HepG2 (cell line): Measurements from ENCODE around the gene KLF13. TPM values are rescaled to one million over a fixed set of nuclear protein-coding genes. Genes with fewer than 3 reads are reported as not detected.

Experiments
- ATAC-seq: fragments of 200-7000 bp; cut with Tn5 transposase; 3 replicates; pipeline ENCODE4 v1.9.1; 2020; ENCODE audit warnings: mild to moderate bottlenecking, moderate library complexity
- BruUV-seq: library from RNA; stranded (reverse); fragments of 400-500 nt; replicated peaks from 2 replicates; lab custom pipeline; 2021; lab: Mats Ljungman, UMichigan
- CTCF ChIA-PET: fragments of 300-600 bp; formaldehyde crosslinking; extraction: SDS; loops from one replicate; lab custom pipeline; 2021; ENCODE audit warnings: low total read pairs, inconsistent platforms, low intra/inter-chr PET ratio; lab: Yijun Ruan, JAX
- POLR2A ChIA-PET: fragments of 350-600 bp; sonication (Branson Sonifier 250); formaldehyde crosslinking; loops from one replicate; lab custom pipeline; 2020; ENCODE audit warnings: antibody characterized with exemption, inconsistent platforms; lab: Yijun Ruan, JAX
- DNase-seq: peaks from one replicate; pipeline ENCODE4 v3.0.0-alpha.2; 2015; ENCODE audit warnings: low spot score
- FAIRE-seq: peaks from 3 replicates; lab custom pipeline; 2011; peaks lifted over from hg19 to GRCh38; lab: Jason Lieb, UNC
- H2AFZ ChIP-seq: one replicate; pipeline ENCODE4 v1.6.1; 2011; ENCODE audit warnings: low read length, inconsistent platforms
- H3K27ac ChIP-seq: fragments of 300-600 bp; 3 replicates; pipeline ENCODE4 v1.8.0; 2011; ENCODE audit warnings: mixed run types, mild to moderate bottlenecking, mixed read lengths, low read length, inconsistent platforms; ENCODE audit not compliant: insufficient read depth; ENCODE audit errors: extremely low read length
- H3K27me3 ChIP-seq, 2 experiments: fragments of 200-600 bp in 1 of 2; 2 replicates in 1 of 2; 3 replicates in 1 of 2; pipeline versions ENCODE4 v1.6.0 to v1.8.0; 2011; ENCODE audit warnings: low read length in 2 of 2, mild to moderate bottlenecking in 2 of 2, moderate library complexity in 2 of 2, inconsistent platforms in 1 of 2; ENCODE audit not compliant: insufficient read depth in 2 of 2, control insufficient read depth in 1 of 2
- H3K36me3 ChIP-seq, 2 experiments: fragments of 200-600 bp in 1 of 2; replicated peaks in 1 of 2; 2 replicates in 1 of 2; 3 replicates in 1 of 2; pipeline versions ENCODE4 v1.5.1 to v1.8.0; 2011; ENCODE audit warnings: low read length in 2 of 2, inconsistent platforms in 1 of 2; ENCODE audit not compliant: insufficient read depth in 2 of 2, control insufficient read depth in 1 of 2
- H3K4me1 ChIP-seq: 2 replicates; pipeline ENCODE4 v1.5.1; 2012; ENCODE audit warnings: low read length, inconsistent platforms; ENCODE audit not compliant: insufficient read depth
- H3K4me2 ChIP-seq: 2 replicates; pipeline ENCODE4 v1.6.0; 2011; ENCODE audit warnings: low read depth, low read length, inconsistent platforms
- H3K4me3 ChIP-seq, 3 experiments: fragments of 200-600 bp in 1 of 3; sonication (generic), shearing (Covaris generic) in 1 of 3; replicated peaks in 1 of 3; 2 replicates each; pipeline ENCODE4 v1.5.1; 2011 to 2016; ENCODE audit warnings: low read length in 3 of 3, inconsistent platforms in 2 of 3, low read depth in 2 of 3, mild to moderate bottlenecking in 2 of 3, control low read depth in 1 of 3, mixed read lengths in 1 of 3; ENCODE audit not compliant: insufficient read depth in 1 of 3
- H3K79me2 ChIP-seq: one replicate; pipeline ENCODE4 v1.6.1; 2011; ENCODE audit warnings: low read length, inconsistent platforms; ENCODE audit not compliant: insufficient read depth
- H3K9ac ChIP-seq: 2 replicates; pipeline ENCODE4 v1.6.0; 2011; ENCODE audit warnings: mild to moderate bottlenecking, low read depth, low read length, inconsistent platforms; ENCODE audit not compliant: insufficient read depth
- H3K9me3 ChIP-seq: 2 replicates; pipeline ENCODE4 v1.5.1; 2012; ENCODE audit warnings: mild to moderate bottlenecking, low read length
- H4K20me1 ChIP-seq: 2 replicates; pipeline ENCODE4 v1.6.0; 2011; ENCODE audit warnings: inconsistent platforms, mild to moderate bottlenecking, low read length, moderate library complexity; ENCODE audit not compliant: insufficient read depth
- BHLHE40 ChIP-seq: IDR thresholded peaks from 2 replicates; pipeline ENCODE4 v1.6.1; 2011; ENCODE audit warnings: low read length, improper control_type of control experiment
- FOXM1 ChIP-seq: sonication (generic); formaldehyde crosslinking; IDR thresholded peaks from 2 replicates; pipeline ENCODE4 v1.5.0; 2020; ENCODE audit warnings: missing genetic modification reagents
- NFIB ChIP-seq: sonication (generic); formaldehyde crosslinking; IDR thresholded peaks from 2 replicates; pipeline ENCODE4 v1.9.0; 2021; ENCODE audit warnings: missing genetic modification reagents, mild to moderate bottlenecking, borderline replicate concordance
- SYNCRIP ChIP-seq: fragments of 200-400 bp; formaldehyde crosslinking; IDR thresholded peaks from 2 replicates; pipeline ENCODE4 v1.6.1; 2018; ENCODE audit warnings: mild to moderate bottlenecking, low read depth, low read length; ENCODE audit not compliant: insufficient read depth
- ZFP37 ChIP-seq: sonication (generic); formaldehyde crosslinking; IDR thresholded peaks from 2 replicates; pipeline ENCODE4 v1.4.0; 2020; ENCODE audit warnings: missing genetic modification reagents, borderline replicate concordance
- ZNF281 ChIP-seq: sonication (generic); formaldehyde crosslinking; IDR thresholded peaks from 2 replicates; pipeline ENCODE4 v1.4.0; 2020; ENCODE audit warnings: missing genetic modification reagents, borderline replicate concordance
- ZNF337 ChIP-seq: sonication (generic); formaldehyde crosslinking; IDR thresholded peaks from 2 replicates; pipeline ENCODE4 v1.5.1; 2020; ENCODE audit warnings: missing genetic modification reagents, low read depth, mild to moderate bottlenecking, borderline replicate concordance
- ZNF709 ChIP-seq: sonication (generic); formaldehyde crosslinking; IDR thresholded peaks from 2 replicates; pipeline ENCODE4 v1.5.0; 2020; ENCODE audit warnings: mild to moderate bottlenecking, missing genetic modification reagents
- ZNF740 ChIP-seq: sonication (generic); formaldehyde crosslinking; IDR thresholded peaks from 2 replicates; pipeline ENCODE4 v1.4.0; 2020; ENCODE audit warnings: missing genetic modification reagents
- ZNF839 ChIP-seq: sonication (generic); formaldehyde crosslinking; IDR thresholded peaks from 2 replicates; pipeline ENCODE4 v1.4.0; 2020; ENCODE audit warnings: missing genetic modification reagents, mild to moderate bottlenecking, borderline replicate concordance
- WGBS: methylation state at CpG from one replicate; pipeline ENCODE4 v1.1.6; 2017; ENCODE audit warnings: low lambda C conversion rate; 5-methylcytosine and 5-hydroxymethylcytosine counted together
- in situ Hi-C: cut with HindIII; loops from 2 replicates; pipeline ENCODE4 v1.10.0; 2017; ENCODE audit warnings: low pct_unique_long_range_greater_than_20kb; ENCODE audit not compliant: extremely low pct_ligation_motif_present
- intact Hi-C: fragments of 100-400 bp; cut with micrococcal nuclease; formaldehyde crosslinking; loops from one replicate; pipeline ENCODE4 v1.10.0; 2022; ENCODE audit not compliant: unreplicated experiment
- polyA plus RNA-seq, 8 experiments: library from polyadenylated mRNA; depleted of rRNA in 3 of 8; stranded (reverse) in 7 of 8; unstranded in 1 of 8; fragments of >200 nt; fragmentation: Illumina TruSeq in 4 of 8; extraction: Trizol in 4 of 8; gene quantifications; 2 replicates each; pipeline versions ENCODE4 v1.2.1 to v1.2.3, GENCODE V29; 2011 to 2016; ENCODE audit warnings: low read depth in 4 of 8, missing spikeins in 1 of 8, mixed read lengths in 1 of 8; ENCODE audit not compliant: insufficient read depth in 1 of 8
- total RNA-seq, 5 experiments: library from RNA; depleted of rRNA; stranded (reverse); fragments of >200 nt; fragmentation: Illumina TruSeq; extraction: Trizol; gene quantifications; 2 replicates each; pipeline ENCODE4 v1.2.3, GENCODE V29; 2016; ENCODE audit warnings: low read depth in 1 of 5

KLF13 gene
- total and polyA plus RNA-seq, 2 of the 13 experiments (the other 11 are each of a cell fraction or from before 2014, with no cell fraction given), result 16.8 to 25.1 TPM

GRCh38 chr15:31320022-31320421, 6.6 kb upstream of the KLF13 start:
- Histone ChIP-seq H3K36me3 (no peaks in the 10 kb centered on the region), H3K27ac (no peak overlapping the region), H3K4me3 (no peak overlapping the region), H2AFZ (no peak overlapping the region), H3K9ac (no peak overlapping the region), H3K79me2 (peaks cover 2% of the 10 kb centered on the region), H3K27me3 (peaks cover 0 to 6% of the 10 kb centered on the region in 2 experiments; a peak in 1 of 5 replicates), H4K20me1 (no peaks in the 10 kb centered on the region), H3K4me2 (peak overlapping the region; percentile 4; the same call in 1 of the 2 replicates), H3K4me1 (peaks cover 34% of the 10 kb centered on the region), H3K9me3 (no peaks in the 10 kb centered on the region)
- DNase-seq (no peak), FAIRE-seq (no peak), ATAC-seq (no peak)
- intact Hi-C loops, result loop anchor here (10.0 kb wide), 2 partner anchors 65 to 115 kb away; no protein-coding TSS in a partner anchor
- POLR2A ChIA-PET, result no interaction called here
- BruUV-seq, result no TSS peak
- in situ Hi-C loops, result no loop called here
- CTCF ChIA-PET, result no interaction called here
- TF ChIP-seq ZNF281 (CRISPR knock-in tag) (no peak), ZNF740 (CRISPR knock-in tag) (no peak), SYNCRIP (no peak), ZNF839 (CRISPR knock-in tag) (no peak), ZFP37 (CRISPR knock-in tag) (no peak), FOXM1 (no peak), NFIB (CRISPR knock-in tag) (no peak), ZNF709 (CRISPR knock-in tag) (no peak), BHLHE40 (no peak), ZNF337 (CRISPR knock-in tag) (no peak)
- 44% methylated on average over 5 of the region's 5 CpGs for WGBS
